Measurements from ENCODE around the gene GOPC.

Gene GOPC

DNA sequence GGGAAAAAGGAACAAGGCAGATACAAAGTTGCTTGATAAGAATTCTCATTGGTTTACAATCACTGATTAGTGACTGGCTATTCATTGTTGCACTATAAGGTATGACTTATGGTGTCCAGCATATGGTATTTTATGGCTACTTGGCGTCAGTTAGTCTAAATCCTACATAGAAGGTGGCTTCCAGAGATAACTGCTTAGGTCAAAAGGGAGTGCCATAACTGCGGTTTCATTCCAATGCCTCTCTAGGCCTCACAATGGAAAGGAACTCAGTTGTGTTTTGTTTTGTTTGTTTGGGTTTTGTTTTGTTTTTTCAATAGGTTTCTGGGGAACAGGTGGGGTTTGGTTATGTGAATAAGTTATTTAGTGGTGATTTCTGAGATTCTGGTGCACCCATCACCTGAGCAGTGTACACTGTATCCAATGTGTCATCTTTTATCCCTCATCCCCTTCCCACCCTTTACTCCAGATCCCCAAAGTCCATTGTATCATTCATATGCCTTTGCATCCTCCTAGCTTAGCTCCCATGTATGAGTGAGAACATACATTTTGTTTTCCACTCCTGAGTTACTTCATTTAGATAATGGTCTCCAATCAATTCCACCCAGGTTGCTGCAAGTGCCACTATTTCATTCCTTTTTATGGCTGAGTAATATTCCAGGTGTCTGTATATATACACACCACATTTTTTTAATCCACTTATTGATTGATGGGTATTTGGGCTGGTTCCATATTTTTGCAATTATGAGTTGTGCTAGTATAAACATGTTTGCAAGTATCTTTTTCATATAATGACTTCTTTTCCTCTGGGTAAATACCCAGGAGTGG lies 7.0 kb downstream of the GOPC start:
- DNase-seq = no peak

DNA sequence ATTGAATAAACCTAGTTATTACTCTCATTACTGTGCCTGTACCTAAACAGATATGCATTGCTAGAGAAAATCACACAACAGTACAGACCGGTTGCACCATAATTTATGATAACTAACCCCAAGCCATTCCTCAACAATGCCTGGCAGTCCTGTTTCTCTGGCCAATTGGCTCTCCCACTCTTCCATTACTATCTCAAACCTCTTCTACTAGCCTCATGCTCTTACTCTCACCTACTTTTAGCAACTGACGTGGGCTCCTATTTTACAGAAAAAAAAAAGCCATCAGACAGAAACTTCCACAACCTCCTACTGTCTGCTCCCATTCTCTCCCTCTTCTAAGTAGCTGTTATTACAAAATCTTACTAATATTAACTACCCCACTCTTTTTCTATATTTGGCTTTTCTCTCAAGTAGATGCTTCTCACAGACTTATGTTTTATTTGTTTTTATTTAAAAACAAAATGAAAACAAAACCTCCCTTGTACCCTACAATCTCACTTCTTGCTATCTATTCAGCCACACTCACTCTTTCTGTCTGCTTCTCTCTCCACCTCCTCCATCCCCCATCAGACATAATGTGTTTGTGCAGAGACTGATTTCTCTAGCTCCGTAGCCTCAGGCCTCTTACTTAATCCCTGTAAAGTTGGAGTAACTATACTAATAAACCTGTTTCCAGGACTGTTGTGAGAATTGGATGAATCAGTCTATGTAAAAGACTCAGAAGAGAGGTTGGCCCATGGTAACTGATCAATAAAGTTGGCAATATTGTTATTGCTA lies 9.1 kb downstream of the GOPC start:
- DNase-seq = no peak

DNA sequence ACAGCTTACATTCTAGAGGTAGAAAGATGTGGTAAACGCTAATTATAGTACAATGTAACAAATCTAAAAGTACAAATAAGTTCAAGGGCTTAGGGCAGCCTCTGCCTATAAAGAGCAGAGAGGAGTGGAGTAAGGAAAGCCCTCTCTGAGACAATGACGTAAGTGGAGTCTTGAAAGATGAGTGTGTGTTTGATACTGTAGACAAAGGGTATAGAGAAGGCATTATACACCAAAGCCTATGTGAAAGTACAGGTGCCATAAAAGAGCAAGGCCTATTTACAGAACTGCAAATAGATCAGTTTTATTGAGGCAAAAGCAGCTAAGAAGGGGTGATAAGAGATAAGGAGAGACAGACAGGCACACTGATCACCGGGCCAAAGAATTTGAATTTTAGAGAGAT lies 10.9 kb downstream of the GOPC start:
- no peak for DNase-seq

DNA sequence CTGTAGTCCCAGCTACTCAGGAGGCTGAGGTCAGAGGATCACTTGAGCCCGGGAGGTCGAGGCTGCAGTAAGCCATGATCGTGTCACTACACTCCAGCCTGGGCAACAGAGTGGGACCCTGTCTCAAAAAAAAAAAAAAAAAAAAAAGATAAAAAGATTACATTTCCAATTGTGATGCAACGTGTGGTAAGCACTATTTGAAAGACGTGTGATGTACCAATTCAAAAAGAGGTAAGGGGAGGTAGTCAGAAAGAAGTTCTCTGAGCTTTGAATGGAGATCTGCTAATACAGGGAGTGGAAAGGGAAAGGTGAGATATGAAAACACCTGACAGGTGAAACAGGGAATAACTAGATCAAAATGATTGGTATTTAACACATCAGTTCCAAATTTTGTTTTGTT lies 11.9 kb downstream of the GOPC start:
- no peak for DNase-seq

DNA sequence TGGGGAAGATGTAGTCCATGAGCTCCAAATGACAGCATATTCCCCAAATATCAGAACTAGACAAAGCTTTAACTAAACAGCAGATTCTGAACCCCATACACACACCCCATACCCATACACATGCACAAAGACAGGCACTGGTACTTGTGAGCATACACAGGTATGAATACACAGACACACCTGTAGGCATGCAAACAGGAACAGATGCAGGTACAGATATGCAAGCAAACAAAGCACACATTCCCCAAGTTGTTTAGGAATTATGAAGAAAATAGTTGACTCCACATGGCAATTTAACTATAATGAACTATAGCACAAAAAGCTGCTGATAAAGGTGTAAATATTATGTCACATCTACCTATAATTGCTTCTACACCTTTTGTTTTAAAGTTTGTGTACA lies 16.7 kb downstream of the GOPC start:
- no peak for DNase-seq

DNA sequence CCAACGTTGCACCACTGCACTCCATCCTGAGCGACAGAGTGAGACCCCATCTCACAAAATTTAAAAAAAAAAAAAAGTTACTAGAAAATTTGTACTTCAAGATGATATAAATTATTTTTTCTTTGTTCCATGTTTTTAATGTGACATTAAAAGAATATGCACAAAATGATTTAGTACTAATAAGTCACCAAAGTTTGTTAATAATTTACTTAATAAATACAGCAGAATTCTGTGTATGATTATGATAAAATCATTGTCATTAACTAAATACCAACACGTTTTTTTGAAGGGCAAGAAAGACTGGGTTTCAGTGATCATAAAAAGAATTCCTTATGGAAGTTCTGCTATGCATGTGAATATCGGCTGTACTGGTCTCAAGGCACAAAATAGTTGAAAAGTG lies 28.1 kb downstream of the GOPC start:
- DNase-seq = no peak

DNA sequence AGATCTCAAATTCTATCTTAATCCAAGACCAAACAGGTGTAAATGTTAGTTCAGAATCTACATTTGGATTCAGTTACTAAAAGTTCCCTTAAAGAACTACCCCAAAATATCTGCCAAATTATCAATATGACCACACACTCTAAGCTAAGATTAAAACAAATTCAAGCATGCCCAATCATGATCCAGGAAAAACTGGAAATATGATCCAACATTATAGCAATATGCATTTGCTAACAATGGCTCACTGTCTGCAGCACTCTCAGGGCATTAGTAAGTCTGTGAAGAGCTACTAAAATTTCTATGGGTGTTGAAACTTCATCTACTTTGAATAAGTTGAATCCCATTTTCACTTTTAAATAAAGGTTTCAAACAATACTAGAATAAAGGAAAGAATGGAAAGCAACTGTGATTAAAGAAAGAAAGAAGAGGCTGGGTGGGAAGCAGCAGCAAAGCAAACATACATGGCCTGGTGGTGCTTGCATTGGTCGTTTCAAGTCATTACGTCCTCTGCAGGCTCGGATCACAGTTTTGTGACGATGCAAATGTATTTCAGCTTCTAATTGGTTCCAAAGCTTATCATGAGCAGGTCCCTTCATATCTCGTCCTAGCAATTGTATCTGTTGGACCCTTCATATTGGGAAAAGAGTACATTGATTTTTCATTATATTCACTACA lies 29.2 kb downstream of the GOPC start:
- no peak for DNase-seq

DNA sequence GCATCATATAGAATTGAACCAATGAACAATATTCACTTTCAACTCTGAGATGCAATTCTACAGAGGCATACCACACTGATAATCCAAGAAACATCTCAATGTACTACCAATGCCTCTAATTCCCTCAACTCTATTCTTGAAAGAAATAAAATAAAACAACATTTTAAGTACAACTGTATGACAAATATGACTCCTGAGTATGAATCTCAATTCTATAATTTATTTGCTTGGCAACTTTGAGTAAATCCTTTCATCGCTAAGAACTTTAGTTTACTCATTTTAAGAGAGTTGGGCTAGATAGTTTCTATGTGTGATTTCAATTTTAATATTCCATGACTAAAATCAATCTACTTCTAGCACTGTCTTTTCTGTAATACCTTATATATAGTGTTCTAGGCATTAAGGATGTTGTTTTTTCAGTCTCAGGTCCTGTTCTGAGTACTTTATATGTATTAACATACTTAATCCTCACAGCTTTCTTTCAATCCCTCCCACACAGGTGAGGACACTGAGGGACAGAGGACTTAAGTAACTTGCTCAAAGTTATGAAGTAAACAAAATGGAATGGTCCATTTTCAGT lies 33.4 kb downstream of the GOPC start:
- no peak for DNase-seq

DNA sequence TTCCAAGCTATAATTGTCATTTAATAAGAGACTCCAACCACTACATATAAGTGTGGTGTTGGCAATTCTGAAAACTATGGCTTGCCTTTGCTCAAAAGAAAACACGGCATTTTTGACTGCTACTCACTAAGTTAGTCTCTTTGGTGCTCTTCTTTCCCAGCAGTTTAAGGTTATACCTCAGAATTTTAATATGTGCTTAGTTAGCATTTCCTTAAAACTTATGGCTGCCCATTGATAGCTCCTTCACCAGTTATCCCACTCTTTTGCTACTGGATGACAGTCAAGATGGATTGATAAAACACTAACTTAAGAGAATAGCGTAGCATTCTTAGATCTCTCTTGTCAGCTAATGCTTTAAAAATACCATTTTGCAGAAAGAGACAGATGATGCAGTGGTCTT lies 34.1 kb downstream of the GOPC start:
- no peak for DNase-seq

DNA sequence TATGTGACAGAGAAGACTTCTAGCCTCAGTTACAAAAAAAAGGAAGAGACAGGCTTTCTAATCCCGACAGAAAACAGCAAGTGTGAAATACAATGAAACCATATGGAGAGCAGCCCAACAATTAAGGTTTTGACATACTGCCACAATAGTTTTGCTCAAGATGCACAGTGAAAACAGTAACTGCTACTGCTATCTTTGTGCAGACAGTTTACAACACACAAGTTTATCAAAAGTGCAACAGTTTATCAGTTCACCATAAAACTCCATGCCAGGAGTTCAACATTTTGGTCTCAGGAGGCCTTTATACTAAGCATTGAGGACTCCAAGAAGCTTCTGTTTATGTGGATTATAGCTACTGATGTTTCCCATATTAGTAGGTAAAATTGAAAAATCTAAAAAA lies 37.6 kb downstream of the GOPC start:
- no peak for DNase-seq

DNA sequence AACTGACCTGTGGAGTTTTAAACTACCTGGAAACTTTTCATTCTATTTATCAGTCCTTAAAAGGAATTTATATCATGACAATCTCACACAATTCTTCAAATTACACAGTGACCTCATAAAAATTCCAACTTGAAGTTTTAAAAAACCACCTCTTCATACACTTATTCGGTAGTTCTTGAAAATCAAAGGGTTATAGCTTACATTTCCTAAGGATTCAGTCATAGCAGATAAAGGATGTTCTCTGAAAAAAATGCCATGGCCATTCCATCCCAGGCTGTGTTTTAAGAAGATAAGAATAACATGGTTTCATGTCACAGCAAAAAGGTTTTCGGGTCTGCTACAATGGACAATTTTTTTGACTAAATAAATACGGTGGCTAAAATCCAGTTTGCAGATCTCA lies 41.2 kb downstream of the GOPC start:
- DNase-seq = no peak

DNA sequence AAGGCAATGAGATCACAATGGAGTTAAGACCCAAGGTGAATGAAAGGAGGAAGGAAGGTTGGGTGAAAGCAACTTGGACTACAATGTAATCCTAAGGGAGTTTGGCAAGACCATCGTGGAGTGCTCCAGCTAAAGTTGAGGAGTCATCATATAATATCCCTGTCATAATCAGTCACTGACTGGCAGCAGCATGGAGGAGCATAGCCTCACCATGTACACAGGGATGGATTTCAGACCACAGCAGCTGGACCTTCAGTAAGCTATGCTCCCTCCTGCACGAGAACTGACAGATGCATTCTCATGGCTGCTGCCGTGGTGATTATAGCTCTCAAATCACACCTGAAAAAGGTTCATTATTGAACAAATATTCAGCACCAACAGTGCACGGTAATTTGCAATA lies 43.0 kb downstream of the GOPC start:
- DNase-seq = no peak

DNA sequence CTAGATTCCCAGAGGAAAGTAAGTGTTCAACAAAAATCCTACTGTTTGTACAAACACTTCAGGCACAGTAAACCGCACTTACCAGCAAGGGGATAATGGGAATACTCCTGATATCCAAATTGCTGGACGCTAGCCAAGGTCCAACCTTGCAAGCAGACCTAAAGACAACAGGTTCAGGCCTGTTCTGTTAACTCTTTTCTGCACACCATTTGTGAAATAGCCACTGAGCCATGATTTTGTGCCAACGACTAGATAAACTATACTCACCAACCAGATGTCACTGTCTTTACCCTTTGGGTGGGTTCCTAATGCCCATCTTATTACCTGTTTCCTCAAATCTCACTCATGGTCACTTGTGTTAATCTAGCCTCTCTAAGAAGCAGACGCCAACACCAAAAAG lies 43.5 kb downstream of the GOPC start:
- DNase-seq = no peak

DNA sequence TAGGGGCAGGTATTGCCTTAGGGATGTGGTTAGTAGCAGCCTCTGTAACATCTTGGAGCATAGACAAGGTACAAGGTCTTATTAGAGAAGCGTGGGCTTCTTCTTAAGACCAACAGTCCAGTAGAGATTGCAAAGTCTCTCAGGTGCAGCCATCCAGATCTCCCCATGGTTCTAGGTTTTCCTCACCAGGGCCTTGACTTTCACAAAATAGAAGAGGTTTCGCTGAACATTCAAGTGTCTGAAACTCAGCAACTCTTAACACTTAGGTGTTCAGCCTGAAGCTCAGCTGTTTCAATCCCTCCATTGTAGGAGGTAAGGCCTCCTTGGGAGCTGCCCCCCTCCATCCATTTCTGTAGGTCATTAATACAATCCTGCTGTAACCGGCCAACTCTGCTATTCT lies 44.4 kb downstream of the GOPC start:
- no peak for DNase-seq

DNA sequence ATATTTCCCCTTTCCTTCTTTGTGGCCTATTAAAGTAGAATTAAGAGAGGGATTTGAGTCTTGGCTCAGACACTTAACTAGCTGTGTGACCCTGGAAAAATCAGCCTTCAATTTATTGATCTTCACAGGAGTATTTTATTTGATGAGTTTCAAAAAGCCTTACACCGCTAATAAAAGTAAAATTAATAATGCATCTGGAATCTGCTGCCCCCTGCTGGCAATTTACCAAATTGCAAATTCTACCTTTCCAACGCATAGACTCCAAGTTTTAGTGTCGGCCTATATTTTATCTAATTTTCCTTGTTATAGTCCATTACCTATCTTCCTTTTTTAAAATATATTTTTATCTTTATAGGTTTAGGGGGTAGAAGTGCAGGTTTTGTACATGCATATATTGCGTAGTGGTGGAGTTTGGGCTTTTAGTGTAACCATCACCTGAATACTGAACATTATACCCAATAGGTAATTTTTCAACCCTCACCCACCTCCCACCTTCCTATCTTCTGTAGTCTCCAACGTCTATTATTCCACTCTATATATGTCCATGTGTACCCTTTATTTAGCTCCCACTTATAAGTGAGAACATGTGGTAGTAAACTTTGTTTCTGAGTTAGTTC lies 46.3 kb downstream of the GOPC start:
- no peak for DNase-seq

DNA sequence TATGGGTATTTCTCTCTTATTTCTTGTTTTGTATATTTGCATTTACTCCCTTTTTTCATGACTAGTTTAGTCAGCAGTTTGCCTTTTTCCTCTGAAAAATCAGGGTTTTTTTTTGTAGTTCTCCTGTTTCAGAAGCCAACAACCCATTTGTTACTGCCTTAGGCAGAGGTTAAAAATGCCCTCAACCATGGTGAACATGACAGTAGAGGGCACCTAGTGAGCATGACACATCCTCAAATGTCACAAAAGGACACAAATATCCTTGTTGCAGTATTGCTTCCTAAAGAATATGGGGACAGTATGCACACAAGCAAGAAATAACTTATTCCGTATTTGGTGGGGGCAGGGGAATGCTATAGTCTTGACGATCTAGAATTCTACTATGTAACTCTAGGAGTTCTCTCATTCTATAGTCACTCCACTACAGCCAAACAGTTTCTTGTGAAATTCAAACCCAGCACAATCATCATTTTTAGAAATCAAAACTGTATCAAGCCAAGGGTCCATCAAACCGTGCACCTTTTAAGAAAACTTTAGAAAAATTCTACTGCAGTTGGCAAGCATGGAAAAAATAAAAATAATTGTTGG lies 47.0 kb downstream of the GOPC start:
- no peak for DNase-seq

DNA sequence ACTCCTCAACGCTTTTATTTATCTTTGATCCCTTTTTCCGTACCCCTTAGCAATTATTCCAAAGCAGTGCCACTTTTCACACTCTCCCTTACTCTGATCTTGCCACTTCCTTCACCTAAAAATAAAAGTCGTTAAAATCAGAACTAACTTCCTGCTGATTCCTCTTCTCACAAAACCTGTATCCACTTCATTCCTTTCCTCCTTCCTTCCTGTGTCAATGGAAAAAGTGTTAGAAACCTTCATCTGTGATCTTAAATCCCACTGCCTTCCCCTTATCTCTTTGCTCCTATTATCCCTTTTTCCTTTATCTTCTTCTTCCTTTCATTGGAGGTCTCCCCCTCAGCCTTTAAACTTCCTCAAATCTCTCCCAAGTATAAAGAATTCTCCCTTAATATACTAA lies 49.2 kb downstream of the GOPC start:
- no peak for DNase-seq

DNA sequence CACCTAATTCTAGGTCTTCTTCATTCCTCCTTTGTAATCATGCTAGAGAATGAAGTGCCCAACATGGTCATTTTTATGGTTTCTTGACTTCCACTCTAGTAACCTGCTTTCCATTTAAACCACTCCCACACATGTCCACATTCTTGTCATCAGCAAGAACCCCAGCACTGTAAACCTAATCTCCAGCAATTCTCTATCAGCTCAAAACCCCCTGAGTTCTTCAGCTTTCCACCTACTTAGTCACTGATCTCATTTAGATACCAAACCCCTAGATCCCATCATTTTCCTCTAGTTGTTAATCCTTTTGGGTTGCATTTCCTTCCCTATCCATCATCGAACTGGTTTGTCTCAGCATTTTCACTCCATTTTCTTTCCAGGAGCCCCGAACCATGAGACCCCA lies 49.7 kb downstream of the GOPC start:
- no peak for DNase-seq

DNA sequence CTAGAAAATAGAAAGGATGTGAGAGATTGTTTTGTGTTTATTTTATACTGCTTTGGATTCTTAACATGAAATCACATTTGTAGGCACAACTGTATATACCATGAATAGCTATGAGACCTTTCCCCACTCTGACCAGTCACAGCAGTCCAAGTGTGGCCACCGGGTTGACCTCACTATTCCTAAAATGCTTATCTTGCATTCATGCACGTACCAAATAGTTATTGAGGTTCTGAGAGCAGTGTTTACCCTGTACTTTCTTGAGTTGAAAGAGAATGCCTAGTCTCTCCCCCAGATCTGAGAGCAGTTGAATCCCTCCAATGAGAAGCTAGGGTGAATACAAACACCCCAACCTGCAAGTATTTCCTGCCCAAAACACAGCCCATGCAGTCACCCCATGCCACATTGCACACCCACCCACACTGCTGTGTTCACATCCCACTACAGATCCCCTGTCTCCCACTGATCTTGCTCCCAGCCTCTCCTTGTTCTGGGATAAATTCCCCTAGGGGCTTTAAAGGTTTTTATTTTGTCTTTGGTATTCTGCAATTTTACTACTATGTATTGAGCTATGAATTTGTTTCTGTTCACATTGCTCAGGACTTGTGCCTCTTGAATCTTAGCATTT lies 51.6 kb downstream of the GOPC start:
- DNase-seq = no peak

DNA sequence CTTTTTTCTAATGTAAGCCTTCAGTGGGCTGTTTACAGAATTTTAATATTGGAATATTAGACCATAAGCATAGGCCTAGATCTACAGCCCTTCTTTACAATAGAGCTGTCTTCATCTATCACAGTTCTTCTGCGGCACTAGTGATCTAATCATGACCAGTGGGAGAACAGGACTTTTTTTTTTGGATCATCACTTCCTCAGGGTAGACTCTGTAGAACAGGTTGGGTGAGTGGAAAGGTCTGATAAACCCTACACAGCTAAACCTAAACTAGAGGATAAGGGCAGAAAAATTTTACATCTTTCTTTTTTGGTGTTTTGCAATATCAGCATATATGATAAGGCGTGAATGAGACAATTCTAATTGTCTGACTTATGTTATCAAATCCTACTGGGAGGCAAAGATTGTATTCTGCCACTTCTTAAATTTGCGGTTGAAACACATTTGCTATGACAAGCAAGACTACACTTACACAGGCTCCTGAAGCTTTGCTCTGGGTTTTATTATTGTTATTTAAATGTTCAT lies 52.2 kb downstream of the GOPC start:
- no peak for DNase-seq

DNA sequence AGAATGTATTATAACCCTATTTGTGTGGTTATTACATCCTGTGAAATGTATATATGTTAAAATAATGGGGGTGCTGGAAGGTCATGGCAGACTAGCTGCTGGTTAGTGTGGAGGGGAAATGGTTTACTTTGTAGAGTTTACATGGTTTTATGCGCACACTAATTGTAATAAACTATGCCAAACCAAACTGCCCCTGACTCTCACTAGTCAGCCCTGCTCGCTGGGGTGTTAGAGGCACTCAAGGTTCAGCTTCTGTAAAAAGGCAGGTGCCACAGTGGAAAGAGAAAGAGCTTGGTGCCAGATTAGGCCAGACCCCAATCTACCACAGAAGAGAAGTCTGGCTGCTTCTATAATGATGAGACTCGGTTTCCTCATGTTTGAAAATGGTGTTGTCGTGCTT lies 52.7 kb downstream of the GOPC start:
- DNase-seq = no peak

DNA sequence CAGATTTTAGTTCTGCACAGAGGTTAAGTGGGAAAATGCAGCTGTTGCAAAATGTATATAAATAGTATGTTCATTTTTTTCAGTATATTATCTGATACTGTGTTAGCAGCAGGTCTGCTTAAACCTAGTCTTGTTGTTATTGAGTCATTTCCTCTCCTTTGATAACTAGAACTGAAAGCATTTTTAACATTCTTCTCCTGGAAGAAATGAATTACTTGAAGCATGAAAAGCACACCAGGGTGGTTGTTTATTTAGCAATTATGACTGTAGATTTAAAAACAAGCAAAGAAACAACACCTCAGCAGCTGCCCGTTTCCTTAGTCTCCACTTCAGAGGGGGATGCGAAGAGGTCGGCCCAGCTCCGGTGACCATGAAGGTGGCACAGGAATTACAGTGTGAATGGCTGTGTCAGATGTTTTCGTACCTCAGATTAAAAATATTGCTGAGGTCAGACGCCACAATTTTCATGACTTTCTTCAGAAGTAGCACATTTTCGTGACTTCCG lies 53.5 kb downstream of the GOPC start:
- no peak for DNase-seq
